Hepatocyte (in vitro differentiated cells): ENCODE results near the gene PRR30. TPM values are rescaled to one million over a fixed set of nuclear protein-coding genes. Genes with fewer than 3 reads are reported as not detected.

Experiments
- DNase-seq: peaks from one replicate; pipeline ENCODE4 v3.0.0-alpha.2; 2016; ENCODE audit warnings: low spot score
- H2AFZ ChIP-seq: fragments of 200-600 bp; sonication (generic); 2 replicates; pipeline ENCODE4 v1.6.0; 2016; ENCODE audit warnings: antibody characterized with exemption, mild to moderate bottlenecking
- H3K27ac ChIP-seq: fragments of 200-600 bp; sonication (generic); 2 replicates; pipeline ENCODE4 v1.5.1; 2016; ENCODE audit warnings: mild to moderate bottlenecking
- H3K27me3 ChIP-seq: fragments of 200-600 bp; sonication (generic); 2 replicates; pipeline ENCODE4 v1.6.1; 2016
- H3K36me3 ChIP-seq: fragments of 200-600 bp; sonication (generic); replicated peaks from 2 replicates; pipeline ENCODE4 v1.5.1; 2016; ENCODE audit warnings: low read depth; ENCODE audit not compliant: insufficient read depth
- H3K4me1 ChIP-seq: fragments of 200-600 bp; sonication (generic); 2 replicates; pipeline ENCODE4 v1.5.1; 2016; ENCODE audit warnings: mild to moderate bottlenecking, moderate library complexity; ENCODE audit not compliant: insufficient read depth
- H3K4me2 ChIP-seq: fragments of 200-600 bp; sonication (generic); 2 replicates; pipeline ENCODE4 v1.6.0; 2016
- H3K4me3 ChIP-seq: fragments of 200-600 bp; sonication (generic); 2 replicates; pipeline ENCODE4 v1.5.1; 2016; ENCODE audit warnings: mild to moderate bottlenecking
- H3K79me2 ChIP-seq: fragments of 200-600 bp; sonication (generic); 2 replicates; pipeline ENCODE4 v1.6.0; 2017; ENCODE audit warnings: mild to moderate bottlenecking
- H3K9me2 ChIP-seq: fragments of 200-600 bp; sonication (generic); replicated peaks from 2 replicates; pipeline ENCODE4 v1.6.0; 2017; ENCODE audit warnings: mild to moderate bottlenecking; ENCODE audit not compliant: insufficient read depth
- H3K9me3 ChIP-seq: fragments of 200-600 bp; sonication (generic); 2 replicates; pipeline ENCODE4 v1.5.1; 2016; ENCODE audit warnings: low read depth, mild to moderate bottlenecking
- H4K20me1 ChIP-seq: fragments of 200-600 bp; sonication (generic); 2 replicates; pipeline ENCODE4 v1.6.0; 2016; ENCODE audit warnings: mild to moderate bottlenecking; ENCODE audit not compliant: insufficient read depth, poor library complexity, severe bottlenecking
- EZH2 ChIP-seq: fragments of 200-600 bp; sonication (generic); IDR thresholded peaks from 2 replicates; pipeline ENCODE4 v1.6.1; 2016; ENCODE audit warnings: antibody characterized with exemption, mild to moderate bottlenecking, borderline replicate concordance
- EZH2phosphoT487 ChIP-seq: fragments of 200-600 bp; sonication (generic); IDR thresholded peaks from one replicate; pipeline ENCODE4 v1.6.1; 2018; ENCODE audit warnings: antibody characterized with exemption, mild to moderate bottlenecking, low read depth, moderate library complexity; ENCODE audit not compliant: unreplicated experiment, severe bottlenecking
- WGBS: methylation state at CpG from one replicate; pipeline ENCODE4 v1.1.6; 2016; ENCODE audit warnings: low lambda C conversion rate; ENCODE audit errors: missing lambda C conversion rate; 5-methylcytosine and 5-hydroxymethylcytosine counted together
- polyA plus RNA-seq: library from polyadenylated mRNA; unstranded; fragments of >200 nt; fragmentation: Nextera tagmentation; extraction: Ambion mirVana; gene quantifications from 2 replicates; pipeline ENCODE4 v1.2.1, GENCODE V29; 2016
- total RNA-seq: library from RNA; depleted of rRNA; stranded (reverse); fragments of >200 nt; gene quantifications from 2 replicates; pipeline ENCODE4 v1.2.3, GENCODE V29; 2014
- TF ChIP-seq, protein P1 (sequence below): fragments of 200-600 bp; sonication (generic); IDR thresholded peaks from 2 replicates; pipeline ENCODE4 v1.5.1; 2016; ENCODE audit warnings: antibody characterized with exemption, mild to moderate bottlenecking; ENCODE audit not compliant: poor library complexity

PRR30 gene
- total and polyA plus RNA-seq, 2 experiments from 2014 or later, result not detected

DNA sequence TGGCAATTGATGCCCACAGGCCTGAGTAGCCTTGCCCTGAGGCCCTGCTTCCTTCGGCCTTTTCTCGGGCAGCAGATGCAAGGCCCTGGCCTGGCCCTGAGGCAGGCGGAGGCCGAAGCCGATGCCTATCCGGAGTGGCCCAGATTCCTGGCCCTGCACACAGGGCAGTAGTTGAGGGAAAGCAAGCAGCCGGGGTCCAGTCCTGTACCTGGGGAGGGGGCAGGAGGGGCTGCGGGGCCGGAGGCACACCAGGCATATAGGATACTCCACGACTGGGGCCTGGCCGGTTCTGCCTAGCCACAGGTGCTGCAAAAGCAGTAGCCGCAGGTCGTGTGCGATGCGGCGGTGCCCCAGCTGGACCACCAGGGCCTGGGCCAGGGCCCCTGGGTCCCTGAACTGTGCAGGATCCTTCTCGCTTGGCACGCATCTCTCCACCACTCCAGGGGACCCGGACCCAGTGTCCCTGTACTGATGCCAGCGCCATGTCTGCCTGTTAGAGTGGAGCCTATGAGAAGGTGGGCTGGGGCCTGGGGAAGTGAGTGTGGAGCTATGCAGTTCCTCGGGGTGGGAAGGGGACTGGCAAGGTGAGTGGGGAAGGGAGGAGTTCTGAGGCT is 1.8 kb downstream of the PRR30 start:
- Histone ChIP-seq H3K4me3 (no peak overlapping the region), H2AFZ (no peak overlapping the region), H4K20me1 (peaks cover 9% of the 10 kb centered on the region), H3K36me3 (no peaks in the 10 kb centered on the region), H3K4me2 (no peak overlapping the region), H3K4me1 (peaks cover 10% of the 10 kb centered on the region), H3K27me3 (no peaks in the 10 kb centered on the region), H3K9me3 (no peaks in the 10 kb centered on the region), H3K9me2 (no peaks in the 10 kb centered on the region), H3K27ac (no peak overlapping the region), H3K79me2 (peaks cover 18% of the 10 kb centered on the region)
- WGBS, result 92% methylated on average over 20 of the region's 21 CpGs
- no peak for TF ChIP-seq EZH2
- TF ChIP-seq, protein P1, sequence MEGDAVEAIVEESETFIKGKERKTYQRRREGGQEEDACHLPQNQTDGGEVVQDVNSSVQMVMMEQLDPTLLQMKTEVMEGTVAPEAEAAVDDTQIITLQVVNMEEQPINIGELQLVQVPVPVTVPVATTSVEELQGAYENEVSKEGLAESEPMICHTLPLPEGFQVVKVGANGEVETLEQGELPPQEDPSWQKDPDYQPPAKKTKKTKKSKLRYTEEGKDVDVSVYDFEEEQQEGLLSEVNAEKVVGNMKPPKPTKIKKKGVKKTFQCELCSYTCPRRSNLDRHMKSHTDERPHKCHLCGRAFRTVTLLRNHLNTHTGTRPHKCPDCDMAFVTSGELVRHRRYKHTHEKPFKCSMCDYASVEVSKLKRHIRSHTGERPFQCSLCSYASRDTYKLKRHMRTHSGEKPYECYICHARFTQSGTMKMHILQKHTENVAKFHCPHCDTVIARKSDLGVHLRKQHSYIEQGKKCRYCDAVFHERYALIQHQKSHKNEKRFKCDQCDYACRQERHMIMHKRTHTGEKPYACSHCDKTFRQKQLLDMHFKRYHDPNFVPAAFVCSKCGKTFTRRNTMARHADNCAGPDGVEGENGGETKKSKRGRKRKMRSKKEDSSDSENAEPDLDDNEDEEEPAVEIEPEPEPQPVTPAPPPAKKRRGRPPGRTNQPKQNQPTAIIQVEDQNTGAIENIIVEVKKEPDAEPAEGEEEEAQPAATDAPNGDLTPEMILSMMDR, result no peak
- no peak for TF ChIP-seq EZH2phosphoT487
- DNase-seq, result no peak

DNA sequence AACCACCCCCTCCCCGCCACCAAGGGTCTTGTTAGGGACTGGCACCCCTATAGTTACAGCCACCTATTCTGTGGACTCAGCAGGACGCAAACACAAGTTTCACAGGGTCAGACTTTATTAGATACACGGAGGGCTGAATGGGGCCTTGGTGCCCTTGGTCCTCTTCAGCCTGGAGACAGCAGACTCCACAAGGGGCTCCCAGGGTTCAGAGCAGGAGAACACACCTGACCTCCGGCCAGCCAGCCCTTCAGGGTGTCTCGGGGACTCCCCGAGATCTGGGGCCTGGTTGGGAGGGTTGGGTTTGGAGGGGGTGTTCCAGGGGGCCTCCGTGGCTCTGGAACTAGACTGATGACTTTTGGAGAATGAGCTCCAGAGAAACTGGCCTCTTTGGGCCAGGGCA is 2.5 kb downstream of the PRR30 start:
- no peak overlapping the region for H3K4me3 ChIP-seq
- no peak overlapping the region for H3K27ac ChIP-seq
- H3K9me2 ChIP-seq, result no peaks in the 10 kb centered on the region
- H3K4me2 ChIP-seq, result no peak overlapping the region
- peaks cover 9% of the 10 kb centered on the region for H4K20me1 ChIP-seq
- H3K27me3 ChIP-seq, result no peaks in the 10 kb centered on the region
- peaks cover 19% of the 10 kb centered on the region for H3K79me2 ChIP-seq
- no peak for DNase-seq
- TF ChIP-seq EZH2phosphoT487, result no peak
- TF ChIP-seq, protein P1, result no peak
- TF ChIP-seq EZH2, result no peak
- peaks cover 10% of the 10 kb centered on the region for H3K4me1 ChIP-seq
- no peaks in the 10 kb centered on the region for H3K36me3 ChIP-seq
- WGBS, result 97% methylated on average over 7 of the region's 7 CpGs
- no peaks in the 10 kb centered on the region for H3K9me3 ChIP-seq
- H2AFZ ChIP-seq, result no peak overlapping the region

DNA sequence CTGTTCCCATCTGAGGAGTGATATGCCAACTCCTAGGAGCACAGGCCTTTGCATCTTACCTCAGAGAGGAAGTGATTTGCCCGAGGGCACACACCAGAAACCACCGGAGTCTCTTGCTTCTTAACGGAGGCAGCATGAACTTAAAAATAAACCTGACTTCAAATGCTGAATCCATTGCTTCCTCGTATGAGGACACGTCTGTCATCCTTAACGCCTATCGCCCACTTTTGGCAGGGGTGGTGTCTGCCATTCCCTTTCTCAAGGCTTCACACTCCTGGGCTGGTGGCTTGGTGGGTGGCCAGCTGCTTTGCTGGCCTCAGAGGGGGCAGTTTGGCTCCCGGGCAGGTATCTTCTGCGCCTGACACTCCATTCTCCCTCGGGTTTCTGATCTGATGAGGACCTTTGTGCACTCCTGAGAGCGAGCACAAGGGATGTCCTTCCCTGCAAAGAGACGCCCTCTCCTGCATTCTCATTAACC is 3.7 kb downstream of the PRR30 start:
- 90% methylated on average over 12 of the region's 12 CpGs for WGBS
- H3K27me3 ChIP-seq, result no peaks in the 10 kb centered on the region
- peaks cover 19% of the 10 kb centered on the region for H3K79me2 ChIP-seq
- H3K9me3 ChIP-seq, result no peaks in the 10 kb centered on the region
- TF ChIP-seq EZH2phosphoT487 (no peak), EZH2 (no peak)
- TF ChIP-seq, protein P1, result no peak
- H3K27ac ChIP-seq, result no peak overlapping the region
- no peak overlapping the region for H3K4me3 ChIP-seq
- H3K4me1 ChIP-seq, result peaks cover 10% of the 10 kb centered on the region
- H3K36me3 ChIP-seq, result no peaks in the 10 kb centered on the region
- H3K4me2 ChIP-seq, result no peak overlapping the region
- DNase-seq, result no peak
- peaks cover 9% of the 10 kb centered on the region for H4K20me1 ChIP-seq
- H3K9me2 ChIP-seq, result no peaks in the 10 kb centered on the region
- H2AFZ ChIP-seq, result no peak overlapping the region
